SK-N-MC (cell line): ENCODE data around the gene IREB2.

Experiments used
- EZH2 ChIP-seq: fragments of 200-600 bp; sonication (generic); IDR thresholded peaks from one replicate; pipeline ENCODE4 v1.6.1; 2017; ENCODE audit warnings: antibody characterized with exemption
- POLR2AphosphoS5 ChIP-seq: IDR thresholded peaks from 2 replicates; pipeline ENCODE4 v1.6.1; 2012; ENCODE audit warnings: mild to moderate bottlenecking, low read depth, low read length, borderline replicate concordance

DNA sequence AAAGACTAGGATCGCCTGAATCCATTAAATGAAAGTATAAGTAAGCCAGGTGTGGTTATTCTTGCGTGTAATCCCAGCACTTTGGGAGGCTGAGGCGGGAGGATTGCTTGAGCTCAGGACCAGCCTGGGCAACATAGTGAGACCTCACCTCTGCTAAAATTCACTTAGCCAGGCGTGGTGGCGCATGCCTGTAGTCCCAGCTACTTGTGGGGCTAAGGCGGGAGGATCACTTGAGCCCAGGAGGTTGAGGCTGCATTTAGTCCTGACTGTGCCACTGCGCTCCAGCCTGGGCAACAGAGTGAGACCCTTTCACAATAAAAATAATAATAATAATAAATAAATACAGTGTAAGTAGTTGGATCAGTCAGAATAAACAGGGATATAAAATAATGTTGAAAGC lies 43.9 kb downstream of the IREB2 start:
- TF ChIP-seq EZH2 (no peak), POLR2AphosphoS5 (no peak)
